ENCODE measurements around the gene AGPS. TPM values are rescaled to one million over a fixed set of nuclear protein-coding genes. Genes with fewer than 3 reads are reported as not detected.
"Not testable (repeated sequence)": the region's sequence is repeated elsewhere in the genome, so short reads cannot be mapped to it uniquely, and the experiment has no call there.

The AGPS gene
- 10 to 100 TPM; 26.2 to 27.7 TPM for total RNA-seq
- 46.6 to 65.5 reads per million in 2 donors for total RNA-seq

DNA sequence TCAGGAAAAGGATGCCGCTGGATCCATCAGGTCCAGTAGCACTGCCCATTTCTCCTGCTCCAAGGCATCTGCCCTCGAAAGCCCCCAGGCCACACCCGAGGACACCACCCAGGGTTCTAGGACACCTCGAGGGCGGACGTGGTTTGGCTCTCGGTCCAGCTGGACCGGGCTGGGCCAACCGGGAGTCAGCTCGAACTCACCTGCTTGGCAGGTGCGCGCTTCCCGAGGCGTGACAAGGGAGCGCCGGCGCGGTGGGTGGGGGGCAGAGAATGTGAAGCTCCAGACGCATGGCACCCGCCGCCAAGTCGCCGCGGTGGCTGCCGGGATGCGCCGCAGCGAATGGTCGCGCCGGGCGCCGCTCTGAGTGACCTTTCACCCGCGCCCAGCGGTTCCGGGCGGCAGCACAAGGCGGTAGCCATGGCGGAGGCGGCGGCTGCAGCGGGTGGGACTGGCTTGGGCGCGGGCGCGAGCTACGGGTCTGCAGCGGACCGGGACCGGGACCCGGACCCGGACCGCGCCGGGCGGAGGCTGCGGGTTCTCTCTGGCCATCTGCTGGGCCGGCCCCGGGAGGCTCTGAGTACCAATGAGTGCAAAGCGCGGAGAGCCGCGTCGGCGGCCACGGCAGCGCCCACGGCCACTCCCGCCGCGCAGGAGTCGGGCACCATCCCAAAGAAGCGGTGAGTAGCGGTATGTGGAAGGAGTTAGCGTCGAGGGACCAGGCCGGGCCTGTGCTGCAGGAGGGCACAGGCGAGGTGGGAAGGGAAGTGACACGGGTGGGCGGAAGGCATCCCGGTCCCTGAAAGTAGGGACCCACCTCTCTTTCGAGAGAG, at the start of gene AGPS:
Gene AGPS (plus strand): TSS at position 401 of the 830 bp plus-strand sequence. CDS start 17 bp downstream, at position 418.
- Mint-ChIP-seq H3K36me3 (ENCODE audit: low read depth) (peaks cover 9% of the 10 kb centered on the region), H3K27me3 (no peaks in the 10 kb centered on the region), H3K4me1 (peaks cover 58% of the 10 kb centered on the region), H3K27ac (peak within 1 kb of the TSS; percentile 95), H3K4me3 (peak within 1 kb of the TSS; percentile 96)
- ATAC-seq (peak; percentile 95), DNase-seq (peak; percentile 62 to 67 (median 64))
- H3K9me3 ChIP-seq (ENCODE audit: control insufficient read depth, low read length, poor library complexity, severe bottlenecking): no peaks in the 10 kb centered on the region

GRCh38 chr2:177343773-177344172, 48.8 kb upstream of the AGPS start:
- Mint-ChIP-seq H3K4me1 (peaks cover 2% of the 10 kb centered on the region), H3K36me3 (ENCODE audit: low read depth) (no peaks in the 10 kb centered on the region), H3K27ac (no peak overlapping the region), H3K4me3 (no peak overlapping the region), H3K27me3 (no peaks in the 10 kb centered on the region)
- H3K9me3 ChIP-seq (ENCODE audit: control insufficient read depth, low read length, poor library complexity, severe bottlenecking): no peaks in the 10 kb centered on the region
- DNase-seq: no peak
- no peak for ATAC-seq

GRCh38 chr2:177344316-177344715, 48.3 kb upstream of the AGPS start:
- no peaks in the 10 kb centered on the region for H3K27me3 Mint-ChIP-seq
- no peaks in the 10 kb centered on the region for H3K9me3 ChIP-seq (ENCODE audit: control insufficient read depth, low read length, poor library complexity, severe bottlenecking)
- no peak for ATAC-seq
- H3K36me3 Mint-ChIP-seq (ENCODE audit: low read depth): no peaks in the 10 kb centered on the region
- H3K27ac Mint-ChIP-seq: no peak overlapping the region
- no peak overlapping the region for H3K4me3 Mint-ChIP-seq
- DNase-seq: no peak
- H3K4me1 Mint-ChIP-seq: peaks cover 2% of the 10 kb centered on the region

GRCh38 chr2:177346192-177346591, 46.4 kb upstream of the AGPS start:
- H3K4me1 Mint-ChIP-seq: peaks cover 2% of the 10 kb centered on the region
- no peak overlapping the region for H3K27ac Mint-ChIP-seq
- ATAC-seq (no peak), DNase-seq (no peak)
- H3K36me3 Mint-ChIP-seq (ENCODE audit: low read depth): no peaks in the 10 kb centered on the region
- no peaks in the 10 kb centered on the region for H3K27me3 Mint-ChIP-seq
- H3K4me3 Mint-ChIP-seq: no peak overlapping the region
- no peaks in the 10 kb centered on the region for H3K9me3 ChIP-seq (ENCODE audit: control insufficient read depth, low read length, poor library complexity, severe bottlenecking)

DNA sequence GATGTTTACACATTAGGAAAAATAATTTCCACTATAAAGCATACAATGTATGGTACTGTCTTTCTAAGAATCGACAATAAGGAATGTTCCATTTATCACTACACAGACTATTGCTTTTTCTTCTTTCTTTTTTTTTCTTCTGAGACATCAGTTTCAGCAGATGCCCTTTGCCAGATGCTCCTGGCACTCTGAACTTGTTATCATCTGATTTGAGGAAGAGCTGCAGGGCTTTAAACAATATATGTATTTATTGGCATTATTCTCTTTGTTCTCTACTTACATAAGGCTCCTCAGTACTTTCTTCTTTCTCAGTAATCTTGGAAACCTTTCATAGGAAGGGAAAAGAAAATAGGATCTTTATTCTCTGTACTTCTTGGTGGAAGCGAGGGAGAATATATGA, 45.0 kb upstream of the AGPS start:
- ATAC-seq (no peak), DNase-seq (no peak)
- Mint-ChIP-seq H3K27ac (no peak overlapping the region), H3K4me1 (peaks cover 9% of the 10 kb centered on the region), H3K36me3 (ENCODE audit: low read depth) (no peaks in the 10 kb centered on the region), H3K27me3 (no peaks in the 10 kb centered on the region), H3K4me3 (no peak overlapping the region)
- H3K9me3 ChIP-seq (ENCODE audit: control insufficient read depth, low read length, poor library complexity, severe bottlenecking): no peaks in the 10 kb centered on the region

DNA sequence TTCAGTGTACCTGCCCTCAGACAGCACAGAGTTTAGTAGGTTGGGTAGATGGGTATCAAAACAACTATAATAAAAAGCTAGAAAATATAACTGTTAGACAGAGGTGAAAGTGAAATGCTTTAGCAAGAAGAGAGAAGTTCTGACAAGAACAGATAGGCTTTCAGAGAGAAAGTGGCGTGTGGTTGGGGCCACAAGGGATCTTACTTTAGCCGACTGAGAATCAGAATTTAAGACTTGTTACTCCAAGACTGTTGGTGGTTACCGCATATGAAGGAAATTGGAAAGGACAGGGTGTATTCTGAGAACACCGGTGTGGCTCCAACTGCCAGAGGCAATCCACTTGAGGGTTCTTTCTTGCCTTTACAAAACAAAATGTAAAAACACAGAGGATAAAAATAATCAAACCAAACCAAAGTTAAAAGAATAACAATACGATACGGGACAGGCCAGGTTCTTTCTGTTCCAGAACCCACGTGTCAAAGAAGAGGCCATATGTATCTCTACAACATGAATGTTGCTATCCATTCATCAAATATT, 44.4 kb upstream of the AGPS start:
- no peak overlapping the region for H3K27ac Mint-ChIP-seq
- H3K4me3 Mint-ChIP-seq: no peak overlapping the region
- peaks cover 10% of the 10 kb centered on the region for H3K4me1 Mint-ChIP-seq
- no peak for DNase-seq
- no peaks in the 10 kb centered on the region for H3K27me3 Mint-ChIP-seq
- no peaks in the 10 kb centered on the region for H3K9me3 ChIP-seq (ENCODE audit: control insufficient read depth, low read length, poor library complexity, severe bottlenecking)
- ATAC-seq: no peak
- H3K36me3 Mint-ChIP-seq (ENCODE audit: low read depth): no peaks in the 10 kb centered on the region

DNA sequence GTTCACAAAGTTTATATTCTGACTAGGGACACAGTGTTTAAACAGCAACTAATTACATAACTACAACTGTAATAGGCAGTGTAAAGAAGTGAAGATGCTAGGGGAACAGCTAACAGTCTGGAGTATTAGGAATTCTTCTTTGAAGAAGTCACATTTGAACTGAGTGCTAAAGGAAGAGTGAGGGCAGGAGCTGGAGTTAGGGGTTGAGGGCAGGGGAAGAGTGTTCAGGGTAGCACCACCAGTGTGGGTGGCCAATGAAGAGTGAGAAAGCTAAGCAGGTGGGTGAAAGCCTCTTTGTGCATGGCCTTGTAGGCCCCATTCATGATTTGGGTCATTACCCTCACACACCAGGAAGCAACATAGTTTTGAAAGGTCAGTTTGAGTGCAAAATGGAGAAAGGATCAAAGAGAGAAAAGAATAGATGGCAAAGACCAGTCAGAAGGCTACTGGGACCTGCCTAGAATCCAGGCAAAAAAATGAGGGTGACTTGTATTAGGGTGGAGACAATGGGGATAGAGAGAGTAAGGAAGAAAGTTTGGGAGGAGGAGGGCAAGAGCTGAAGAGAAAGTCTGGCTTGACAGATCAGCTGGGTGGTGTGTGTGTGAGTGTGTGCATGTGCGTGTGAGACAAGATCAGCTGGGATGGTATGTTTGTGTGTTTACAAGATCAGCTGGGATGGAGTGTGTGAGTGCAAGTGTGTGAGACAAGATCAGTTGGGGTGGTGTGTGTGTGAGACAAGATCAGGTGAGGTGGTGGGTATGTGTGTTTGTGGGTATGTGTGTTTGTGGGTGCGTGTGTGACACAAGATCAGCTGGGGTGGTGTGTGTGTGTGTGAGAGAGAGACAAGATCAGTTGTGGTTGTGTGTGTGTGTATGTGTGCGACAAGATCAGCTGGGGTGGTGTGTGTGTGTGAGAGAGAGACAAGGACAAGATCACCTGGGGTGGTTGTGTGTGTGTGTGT, 43.6 kb upstream of the AGPS start:
- Mint-ChIP-seq H3K4me3 (no peak overlapping the region), H3K27me3 (no peaks in the 10 kb centered on the region), H3K4me1 (peaks cover 10% of the 10 kb centered on the region), H3K27ac (no peak overlapping the region), H3K36me3 (ENCODE audit: low read depth) (no peaks in the 10 kb centered on the region)
- ATAC-seq (no peak), DNase-seq (no peak)
- H3K9me3 ChIP-seq (ENCODE audit: control insufficient read depth, low read length, poor library complexity, severe bottlenecking): no peaks in the 10 kb centered on the region

DNA sequence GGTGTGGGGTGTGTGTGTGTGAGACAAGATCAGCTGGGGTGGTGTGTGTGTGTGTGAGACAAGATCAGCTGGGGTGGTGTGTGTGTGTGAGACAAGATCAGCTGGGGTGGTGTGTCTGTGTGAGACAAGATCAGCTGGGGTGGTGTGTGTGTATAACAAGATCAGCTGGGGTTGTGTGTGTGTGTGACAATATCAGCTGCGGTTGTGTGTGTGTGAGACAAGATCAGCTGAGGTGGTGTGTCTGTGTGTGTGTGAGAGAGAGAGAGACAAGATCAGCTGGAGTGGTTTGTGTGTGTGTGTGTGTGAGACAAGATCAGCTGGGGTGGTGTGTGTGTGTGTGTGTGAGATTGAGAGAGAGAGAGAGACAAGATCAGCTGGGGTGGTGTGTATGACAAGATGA, 41.9 kb upstream of the AGPS start:
- H3K4me1 Mint-ChIP-seq; H3K27ac Mint-ChIP-seq; H3K9me3 ChIP-seq (ENCODE audit: control insufficient read depth, low read length, poor library complexity, severe bottlenecking); H3K36me3 Mint-ChIP-seq (ENCODE audit: low read depth); H3K27me3 Mint-ChIP-seq; H3K4me3 Mint-ChIP-seq; ATAC-seq; DNase-seq: not testable (repeated sequence)

DNA sequence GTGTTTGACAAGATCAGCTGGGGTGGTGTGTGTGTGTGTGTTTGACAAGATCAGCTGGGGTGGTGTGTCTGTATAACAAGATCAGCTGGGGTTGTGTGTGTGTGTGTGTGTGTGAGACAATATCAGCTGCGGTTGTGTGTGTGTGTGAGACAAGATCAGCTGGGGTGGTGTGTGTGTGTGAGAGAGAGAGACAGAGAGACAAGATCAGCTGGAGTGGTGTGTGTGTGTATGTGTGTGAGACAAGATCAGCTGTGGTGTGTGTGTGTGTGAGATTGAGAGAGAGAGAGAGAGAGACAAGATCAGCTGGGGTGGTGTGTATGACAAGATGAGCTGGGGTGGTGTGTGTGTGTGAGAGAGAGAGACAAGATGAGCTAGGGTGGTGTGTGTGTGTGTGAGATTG, 41.5 kb upstream of the AGPS start:
- H3K36me3 Mint-ChIP-seq (ENCODE audit: low read depth); H3K27ac Mint-ChIP-seq; H3K4me1 Mint-ChIP-seq; H3K9me3 ChIP-seq (ENCODE audit: control insufficient read depth, low read length, poor library complexity, severe bottlenecking); H3K4me3 Mint-ChIP-seq; H3K27me3 Mint-ChIP-seq; DNase-seq; ATAC-seq: not testable (repeated sequence)

GRCh38 chr2:177352441-177353186, 40.0 kb upstream of the AGPS start:
- H3K36me3 Mint-ChIP-seq (ENCODE audit: low read depth): no peaks in the 10 kb centered on the region
- no peak for DNase-seq
- H3K27ac Mint-ChIP-seq: no peak overlapping the region
- H3K9me3 ChIP-seq (ENCODE audit: control insufficient read depth, low read length, poor library complexity, severe bottlenecking): no peaks in the 10 kb centered on the region
- no peak overlapping the region for H3K4me3 Mint-ChIP-seq
- H3K27me3 Mint-ChIP-seq: no peaks in the 10 kb centered on the region
- no peak for ATAC-seq
- H3K4me1 Mint-ChIP-seq: peaks cover 10% of the 10 kb centered on the region

GRCh38 chr2:177353187-177353478, 39.4 kb upstream of the AGPS start:
- ATAC-seq (no peak), DNase-seq (no peak)
- Mint-ChIP-seq H3K27ac (no peak overlapping the region), H3K27me3 (no peaks in the 10 kb centered on the region), H3K36me3 (ENCODE audit: low read depth) (no peaks in the 10 kb centered on the region), H3K4me3 (no peak overlapping the region), H3K4me1 (peaks cover 10% of the 10 kb centered on the region)
- H3K9me3 ChIP-seq (ENCODE audit: control insufficient read depth, low read length, poor library complexity, severe bottlenecking): no peaks in the 10 kb centered on the region

- not testable (repeated sequence) for H3K27ac Mint-ChIP-seq; H3K9me3 ChIP-seq (ENCODE audit: control insufficient read depth, low read length, poor library complexity, severe bottlenecking); H3K4me1 Mint-ChIP-seq; H3K4me3 Mint-ChIP-seq; ATAC-seq; H3K27me3 Mint-ChIP-seq; H3K36me3 Mint-ChIP-seq (ENCODE audit: low read depth); DNase-seq
Observed at GRCh38 chr2:177354541-177354940, 38.0 kb upstream of the AGPS start.

DNA sequence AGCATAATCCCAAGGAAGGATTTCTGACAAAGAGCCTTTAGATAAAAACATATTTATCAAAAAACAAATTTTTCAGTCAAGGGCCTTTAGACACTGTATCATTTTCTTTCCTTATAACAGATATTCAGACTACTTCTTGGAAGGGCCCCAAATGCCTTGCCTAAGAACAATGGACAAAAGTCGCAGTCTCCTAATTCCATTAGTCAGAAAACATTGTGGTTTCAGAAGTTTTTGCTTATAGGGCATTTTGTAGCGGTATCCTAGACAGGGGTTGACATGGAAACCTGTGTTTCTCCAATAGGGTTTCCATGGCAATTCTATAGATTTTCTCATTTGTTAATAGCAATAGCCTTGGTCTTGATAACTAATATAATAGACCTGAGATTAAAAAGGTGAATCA, 36.7 kb upstream of the AGPS start:
- Mint-ChIP-seq H3K27me3 (no peaks in the 10 kb centered on the region), H3K36me3 (ENCODE audit: low read depth) (no peaks in the 10 kb centered on the region), H3K4me1 (peaks cover 10% of the 10 kb centered on the region), H3K4me3 (no peak overlapping the region), H3K27ac (no peak overlapping the region)
- no peaks in the 10 kb centered on the region for H3K9me3 ChIP-seq (ENCODE audit: control insufficient read depth, low read length, poor library complexity, severe bottlenecking)
- ATAC-seq (no peak), DNase-seq (no peak)
